Esophagus muscularis mucosa (tissue), 4 donors: Measurements from ENCODE around the gene PPP3CA. TPM values are rescaled to one million over a fixed set of nuclear protein-coding genes. Genes with fewer than 3 reads are reported as not detected.

ENCODE experiments used
- DNase-seq: peaks from one replicate; pipeline ENCODE4 v3.0.0-alpha.2; 2017; ENCODE audit errors: extremely low spot score
- H3K27ac ChIP-seq, 4 donors: fragments of 200-600 bp; sonication (generic); replicated peaks in 1 of 4; 1 replicate in 3 of 4; 2 replicates in 1 of 4; pipeline ENCODE4 v1.5.1; 2016 to 2019; ENCODE audit warnings: mild to moderate bottlenecking in 1 of 4
- H3K27me3 ChIP-seq, 4 donors: fragments of 200-600 bp; sonication (generic); one replicate each; pipeline versions ENCODE4 v1.5.1 to v1.6.0; 2016 to 2019
- H3K36me3 ChIP-seq, 4 donors: fragments of 200-600 bp; sonication (generic); one replicate each; pipeline ENCODE4 v1.5.1; 2016 to 2019
- H3K4me1 ChIP-seq, 4 donors: fragments of 200-600 bp; sonication (generic); one replicate each; pipeline ENCODE4 v1.5.1; 2016 to 2019
- H3K4me3 ChIP-seq, 4 donors: fragments of 200-600 bp; sonication (generic); 1 replicate in 2 of 4; 2 replicates in 2 of 4; pipeline ENCODE4 v1.5.1; 2016 to 2019; ENCODE audit warnings: mild to moderate bottlenecking in 4 of 4, moderate library complexity in 1 of 4
- H3K9me3 ChIP-seq, 4 donors: fragments of 200-600 bp; sonication (generic); 1 replicate in 3 of 4; 2 replicates in 1 of 4; pipeline ENCODE4 v1.5.1; 2016 to 2019
- EP300 ChIP-seq: sonication (generic); formaldehyde crosslinking; IDR thresholded peaks from one replicate; pipeline ENCODE4 v1.6.1; 2017; ENCODE audit warnings: antibody characterized with exemption
- POLR2A ChIP-seq: fragments of 450-650 bp; IDR thresholded peaks from one replicate; pipeline ENCODE4 v1.6.1; 2017; ENCODE audit warnings: antibody characterized with exemption, moderate library complexity, mild to moderate bottlenecking, low read depth
- POLR2AphosphoS5 ChIP-seq, 2 donors: sonication (generic); formaldehyde crosslinking; IDR thresholded peaks; one replicate each; pipeline ENCODE4 v1.6.1; 2017; ENCODE audit warnings: antibody characterized with exemption in 2 of 2
- WGBS: methylation state at CpG from one replicate; pipeline ENCODE4 v1.1.5; 2018; 5-methylcytosine and 5-hydroxymethylcytosine counted together
- intact Hi-C: fragments of 100-400 bp; cut with DNase I; formaldehyde crosslinking; loops from one replicate; pipeline ENCODE4 v1.15.1; 2023
- total RNA-seq, 4 donors: library from RNA; depleted of rRNA; stranded (reverse); fragments of >200 nt; gene quantifications; one replicate each; pipeline versions ENCODE4 v1.1.0 to v1.2.1, GENCODE V29; 2016
- TF ChIP-seq, protein P1 (sequence below), 3 experiments: fragments of 200-600 bp in 2 of 3; fragments of 450-650 bp in 1 of 3; sonication (generic) in 2 of 3; IDR thresholded peaks; one replicate each; pipeline ENCODE4 v1.5.1; 2017 to 2019; ENCODE audit warnings: antibody characterized with exemption in 3 of 3, mild to moderate bottlenecking in 2 of 3, moderate library complexity in 1 of 3

Gene PPP3CA
- total RNA-seq, 4 donors from 2014 or later = 21.3 to 31.6 (median 23.3) TPM

DNA sequence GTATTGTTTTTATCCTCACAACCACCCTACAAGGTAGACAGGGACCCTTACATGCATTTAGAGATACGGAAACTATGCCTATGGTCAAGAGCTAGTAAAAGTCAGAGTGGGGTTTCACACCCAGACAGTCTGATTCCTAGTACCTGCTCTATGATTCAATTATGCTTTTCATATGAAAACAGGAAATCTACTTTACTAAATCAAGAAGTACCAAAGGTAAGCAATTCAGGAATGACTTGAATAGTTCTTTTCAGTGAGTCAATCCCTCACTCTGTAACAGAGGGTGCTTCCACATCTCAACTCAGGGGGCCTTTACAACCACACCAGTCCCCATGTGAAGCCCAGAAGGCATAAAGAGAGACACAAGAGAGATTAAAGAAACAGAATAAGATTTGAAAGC is 191.4 kb downstream of the PPP3CA start:
- Histone ChIP-seq H3K36me3 (no peaks in the 10 kb centered on the region), H3K27ac (no peak overlapping the region), H3K9me3 (no peaks in the 10 kb centered on the region), H3K27me3 (no peaks in the 10 kb centered on the region), H3K4me3 (no peak overlapping the region), H3K4me1 (peaks cover 0 to 36% (median 20%) of the 10 kb centered on the region in 4 donors)
- no peak for DNase-seq
- TF ChIP-seq, protein P1, sequence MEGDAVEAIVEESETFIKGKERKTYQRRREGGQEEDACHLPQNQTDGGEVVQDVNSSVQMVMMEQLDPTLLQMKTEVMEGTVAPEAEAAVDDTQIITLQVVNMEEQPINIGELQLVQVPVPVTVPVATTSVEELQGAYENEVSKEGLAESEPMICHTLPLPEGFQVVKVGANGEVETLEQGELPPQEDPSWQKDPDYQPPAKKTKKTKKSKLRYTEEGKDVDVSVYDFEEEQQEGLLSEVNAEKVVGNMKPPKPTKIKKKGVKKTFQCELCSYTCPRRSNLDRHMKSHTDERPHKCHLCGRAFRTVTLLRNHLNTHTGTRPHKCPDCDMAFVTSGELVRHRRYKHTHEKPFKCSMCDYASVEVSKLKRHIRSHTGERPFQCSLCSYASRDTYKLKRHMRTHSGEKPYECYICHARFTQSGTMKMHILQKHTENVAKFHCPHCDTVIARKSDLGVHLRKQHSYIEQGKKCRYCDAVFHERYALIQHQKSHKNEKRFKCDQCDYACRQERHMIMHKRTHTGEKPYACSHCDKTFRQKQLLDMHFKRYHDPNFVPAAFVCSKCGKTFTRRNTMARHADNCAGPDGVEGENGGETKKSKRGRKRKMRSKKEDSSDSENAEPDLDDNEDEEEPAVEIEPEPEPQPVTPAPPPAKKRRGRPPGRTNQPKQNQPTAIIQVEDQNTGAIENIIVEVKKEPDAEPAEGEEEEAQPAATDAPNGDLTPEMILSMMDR (IDR thresholded peaks at IDR 0.05) = no peak
- TF ChIP-seq POLR2AphosphoS5 (IDR thresholded peaks at IDR 0.05) (no peak), POLR2A (no peak), EP300 (no peak)
- 96% methylated on average over 1 of the region's 1 CpG for WGBS
- intact Hi-C loops = no loop called here

DNA sequence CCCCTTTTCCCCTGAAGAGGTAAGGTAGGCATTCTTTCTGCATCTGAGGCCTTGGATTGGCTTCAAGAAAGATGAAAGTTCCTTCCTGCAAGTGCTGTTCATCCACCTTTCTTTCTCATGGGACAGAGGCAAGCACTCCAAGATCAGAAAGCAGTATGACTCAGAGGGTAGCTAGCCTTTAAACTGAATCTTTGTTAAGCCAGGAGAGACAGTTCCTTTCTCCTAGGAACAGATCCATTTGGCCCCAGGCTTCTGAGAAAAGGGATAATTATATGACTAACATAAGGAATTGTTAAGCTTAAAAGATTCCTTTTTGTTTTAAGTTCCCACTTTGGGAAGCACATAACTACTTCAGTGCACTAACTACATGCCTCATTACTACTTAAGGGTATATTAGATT is 192.0 kb downstream of the PPP3CA start:
- H3K4me1 ChIP-seq = peaks cover 0 to 36% (median 19%) of the 10 kb centered on the region in 4 donors
- no peak for DNase-seq
- H3K4me3 ChIP-seq = no peak overlapping the region
- no peaks in the 10 kb centered on the region for H3K9me3 ChIP-seq
- H3K36me3 ChIP-seq = no peaks in the 10 kb centered on the region
- H3K27me3 ChIP-seq = no peaks in the 10 kb centered on the region
- no peak overlapping the region for H3K27ac ChIP-seq
- intact Hi-C loops = no loop called here
- TF ChIP-seq POLR2AphosphoS5 (IDR thresholded peaks at IDR 0.05) = no peak
- TF ChIP-seq, protein P1 (IDR thresholded peaks at IDR 0.05) = no peak
- TF ChIP-seq EP300 = no peak
- no peak for TF ChIP-seq POLR2A

DNA sequence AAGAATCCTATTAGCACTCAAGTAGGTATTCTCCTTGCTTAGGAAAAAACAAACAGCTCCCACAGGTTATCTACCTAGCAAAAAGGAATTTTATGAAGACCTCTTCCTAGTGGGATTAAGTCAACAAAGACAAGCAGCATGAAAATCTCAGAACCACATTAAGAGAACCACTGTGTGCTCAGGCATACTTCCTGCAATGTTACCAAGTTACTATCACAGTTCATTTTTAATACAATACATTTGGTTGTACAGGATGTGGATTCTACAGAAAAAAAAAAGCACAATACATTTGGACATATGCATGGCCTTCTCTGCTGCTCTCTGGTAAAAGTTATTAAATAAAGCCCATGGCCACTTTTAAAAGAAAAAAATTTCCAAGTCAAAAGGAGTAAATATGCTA is 193.7 kb downstream of the PPP3CA start:
- TF ChIP-seq POLR2AphosphoS5 (IDR thresholded peaks at IDR 0.05) = no peak
- TF ChIP-seq, protein P1 (IDR thresholded peaks at IDR 0.05) = no peak
- no peak for TF ChIP-seq POLR2A
- no peak for TF ChIP-seq EP300
- Histone ChIP-seq H3K4me1 (peaks cover 0 to 35% (median 19%) of the 10 kb centered on the region in 4 donors), H3K36me3 (no peaks in the 10 kb centered on the region), H3K27ac (no peak overlapping the region), H3K27me3 (no peaks in the 10 kb centered on the region), H3K9me3 (no peaks in the 10 kb centered on the region), H3K4me3 (no peak overlapping the region)
- no peak for DNase-seq
- intact Hi-C loops = no loop called here

DNA sequence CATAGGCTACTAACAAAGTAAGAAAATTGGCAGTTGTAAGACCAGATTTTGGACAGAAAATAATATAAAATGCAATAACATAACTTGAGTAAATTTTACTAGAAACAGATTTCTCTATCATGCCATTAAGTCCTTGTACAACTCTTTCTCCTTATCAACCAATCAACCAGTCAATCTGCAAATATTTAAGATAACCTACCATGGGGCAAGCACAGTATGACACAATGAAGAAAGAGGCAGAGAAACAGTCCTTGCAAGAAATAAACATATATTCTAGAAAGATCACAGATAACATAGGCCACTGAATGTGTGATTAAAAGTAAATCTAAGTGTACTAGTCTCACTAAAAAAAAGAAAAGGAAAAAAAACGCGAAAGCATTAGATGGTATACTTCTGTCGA is 194.8 kb downstream of the PPP3CA start:
- no peak overlapping the region for H3K27ac ChIP-seq
- TF ChIP-seq, protein P1 (IDR thresholded peaks at IDR 0.05) = no peak
- no peak for TF ChIP-seq POLR2A
- TF ChIP-seq POLR2AphosphoS5 (IDR thresholded peaks at IDR 0.05) = no peak
- TF ChIP-seq EP300 = no peak
- peaks cover 0 to 24% (median 12%) of the 10 kb centered on the region in 4 donors for H3K4me1 ChIP-seq
- no peaks in the 10 kb centered on the region for H3K9me3 ChIP-seq
- no peaks in the 10 kb centered on the region for H3K36me3 ChIP-seq
- DNase-seq = no peak
- no peak overlapping the region for H3K4me3 ChIP-seq
- no peaks in the 10 kb centered on the region for H3K27me3 ChIP-seq
- intact Hi-C loops = no loop called here
- WGBS = 99% methylated on average over 3 of the region's 3 CpGs

DNA sequence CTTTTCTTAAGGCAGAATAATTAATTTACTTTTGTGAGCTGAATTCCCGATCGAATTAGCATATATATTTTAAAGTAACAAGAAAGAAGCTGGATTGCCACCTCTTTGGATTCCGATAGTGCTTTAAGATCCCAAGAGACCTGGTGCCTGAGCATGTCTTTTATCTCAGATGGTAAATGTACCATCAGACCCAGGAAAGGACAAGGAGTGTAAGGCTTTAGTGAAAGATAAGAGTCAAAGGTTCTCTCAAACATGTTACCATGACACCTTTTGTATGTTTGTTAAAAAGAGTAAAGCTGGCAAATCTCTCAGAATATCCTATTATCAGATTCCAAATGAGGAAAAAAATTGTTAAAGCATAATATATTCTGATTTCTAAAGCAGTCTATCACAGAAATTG is 198.8 kb downstream of the PPP3CA start:
- no peak for TF ChIP-seq POLR2AphosphoS5 (IDR thresholded peaks at IDR 0.05)
- TF ChIP-seq EP300 = no peak
- TF ChIP-seq, protein P1 (IDR thresholded peaks at IDR 0.05) = no peak
- no peak for TF ChIP-seq POLR2A
- no peaks in the 10 kb centered on the region for H3K4me1 ChIP-seq
- H3K27ac ChIP-seq = no peak overlapping the region
- no peak overlapping the region for H3K4me3 ChIP-seq
- intact Hi-C loops = no loop called here
- WGBS = 92% methylated on average over 3 of the region's 3 CpGs
- H3K9me3 ChIP-seq = no peaks in the 10 kb centered on the region
- no peaks in the 10 kb centered on the region for H3K27me3 ChIP-seq
- no peaks in the 10 kb centered on the region for H3K36me3 ChIP-seq
- DNase-seq = no peak
